Fibroblast of lung (primary cell): ENCODE results near the gene KRTAP9-9. TPM values are rescaled to one million over a fixed set of nuclear protein-coding genes. Genes with fewer than 3 reads are reported as not detected.

Experiments used
- DNase-seq, 2 donors: peaks; one replicate each; pipeline versions ENCODE4 v3.0.0 to v3.0.0-alpha.2; 2010; ENCODE audit warnings: low read depth in 2 of 2
- H2AFZ ChIP-seq: 2 replicates; pipeline ENCODE4 v1.5.1; 2012; ENCODE audit warnings: low read length, control low read depth, inconsistent platforms
- H3K27ac ChIP-seq: 2 replicates; pipeline ENCODE4 v1.5.1; 2011; ENCODE audit warnings: low read length, control low read depth; ENCODE audit not compliant: insufficient read depth
- H3K27me3 ChIP-seq: 2 replicates; pipeline ENCODE4 v1.5.1; 2011; ENCODE audit warnings: mild to moderate bottlenecking, low read length; ENCODE audit not compliant: control insufficient read depth, insufficient read depth
- H3K36me3 ChIP-seq: 2 replicates; pipeline ENCODE4 v1.5.1; 2011; ENCODE audit warnings: low read length; ENCODE audit not compliant: control insufficient read depth, insufficient read depth
- H3K4me1 ChIP-seq: 2 replicates; pipeline ENCODE4 v1.5.1; 2011; ENCODE audit warnings: low read length; ENCODE audit not compliant: control insufficient read depth, insufficient read depth; ENCODE audit errors: extremely low read depth
- H3K4me2 ChIP-seq: 2 replicates; pipeline ENCODE4 v1.5.1; 2011; ENCODE audit warnings: low read length, control low read depth; ENCODE audit not compliant: insufficient read depth; ENCODE audit errors: extremely low read depth
- H3K4me3 ChIP-seq, 4 experiments: fragments of 200-600 bp in 1 of 4; sonication (generic) in 1 of 4; replicated peaks in 1 of 4; 2 replicates each; pipeline ENCODE4 v1.5.1; 2011 to 2016; ENCODE audit warnings: low read length in 4 of 4, low read depth in 3 of 4, mild to moderate bottlenecking in 3 of 4, control low read depth in 2 of 4, inconsistent platforms in 1 of 4, mixed read lengths in 1 of 4; ENCODE audit not compliant: insufficient read depth in 1 of 4; ENCODE audit errors: control extremely low read depth in 1 of 4
- H3K79me2 ChIP-seq: 2 replicates; pipeline ENCODE4 v1.5.1; 2012; ENCODE audit warnings: mild to moderate bottlenecking, low read length, inconsistent platforms; ENCODE audit not compliant: control insufficient read depth, insufficient read depth
- H3K9ac ChIP-seq: 2 replicates; pipeline ENCODE4 v1.5.1; 2011; ENCODE audit warnings: mild to moderate bottlenecking, low read length, control low read depth; ENCODE audit not compliant: insufficient read depth
- H3K9me3 ChIP-seq: 2 replicates; pipeline ENCODE4 v1.5.1; 2012; ENCODE audit warnings: low read depth, low read length; ENCODE audit not compliant: control insufficient read depth, insufficient read depth
- H4K20me1 ChIP-seq: 2 replicates; pipeline ENCODE4 v1.5.1; 2011; ENCODE audit warnings: low read length; ENCODE audit not compliant: control insufficient read depth, insufficient read depth; ENCODE audit errors: extremely low read depth
- CTCF ChIP-seq, 2 donors: IDR thresholded peaks in 1 of 2; conservative IDR thresholded peaks in 1 of 2; 1 replicate in 1 of 2; 2 replicates in 1 of 2; pipeline ENCODE4 v1.5.1; 2011 to 2012; ENCODE audit warnings: low read length in 2 of 2, control low read depth in 1 of 2, inconsistent platforms in 1 of 2, low read depth in 1 of 2, mild to moderate bottlenecking in 1 of 2
- EZH2 ChIP-seq: IDR thresholded peaks from 2 replicates; pipeline ENCODE4 v1.5.1; 2012; ENCODE audit warnings: low read length, control low read depth, mild to moderate bottlenecking; ENCODE audit errors: missing control alignments
- polyA plus RNA-seq, 2 donors: library from polyadenylated mRNA; depleted of rRNA in 1 of 2; stranded (reverse) in 1 of 2; unstranded in 1 of 2; fragments of >200 nt; gene quantifications; 2 replicates each; pipeline ENCODE4 v1.2.1, GENCODE V29; 2011 to 2012; ENCODE audit warnings: missing spikeins in 1 of 2
- total RNA-seq: library from RNA; depleted of rRNA; stranded (reverse); fragments of >200 nt; gene quantifications from 2 replicates; pipeline ENCODE4 v1.2.1, GENCODE V29; 2014

Gene KRTAP9-9
- total and polyA plus RNA-seq, 2 donors (not counting 1 experiment from before 2014, with no cell fraction given), result not detected

- no peaks in the 10 kb centered on the region for H3K79me2 ChIP-seq
- H2AFZ ChIP-seq, result no peak overlapping the region
- no peaks in the 10 kb centered on the region for H4K20me1 ChIP-seq
- H3K4me2 ChIP-seq, result no peak overlapping the region
- peaks cover 12% of the 10 kb centered on the region for H3K27me3 ChIP-seq
- no peaks in the 10 kb centered on the region for H3K4me1 ChIP-seq
- no peak overlapping the region for H3K9ac ChIP-seq
- TF ChIP-seq EZH2 (no peak), CTCF (conservative IDR thresholded peaks at IDR 0.05 in 1 of 2, IDR thresholded peaks at IDR 0.05 in 1 of 2; ENCODE audit: low read depth in 1 of 2, low read length in 2 of 2) (no peak)
- DNase-seq, result peak in 1 of 2 donors; percentile 11
- H3K4me3 ChIP-seq, result no peak overlapping the region
- no peak overlapping the region for H3K27ac ChIP-seq
- no peaks in the 10 kb centered on the region for H3K9me3 ChIP-seq
- no peaks in the 10 kb centered on the region for H3K36me3 ChIP-seq
These were observed 46.1 kb downstream of the KRTAP9-9 start for GRCh38 chr17:41301204-41301790.

DNA sequence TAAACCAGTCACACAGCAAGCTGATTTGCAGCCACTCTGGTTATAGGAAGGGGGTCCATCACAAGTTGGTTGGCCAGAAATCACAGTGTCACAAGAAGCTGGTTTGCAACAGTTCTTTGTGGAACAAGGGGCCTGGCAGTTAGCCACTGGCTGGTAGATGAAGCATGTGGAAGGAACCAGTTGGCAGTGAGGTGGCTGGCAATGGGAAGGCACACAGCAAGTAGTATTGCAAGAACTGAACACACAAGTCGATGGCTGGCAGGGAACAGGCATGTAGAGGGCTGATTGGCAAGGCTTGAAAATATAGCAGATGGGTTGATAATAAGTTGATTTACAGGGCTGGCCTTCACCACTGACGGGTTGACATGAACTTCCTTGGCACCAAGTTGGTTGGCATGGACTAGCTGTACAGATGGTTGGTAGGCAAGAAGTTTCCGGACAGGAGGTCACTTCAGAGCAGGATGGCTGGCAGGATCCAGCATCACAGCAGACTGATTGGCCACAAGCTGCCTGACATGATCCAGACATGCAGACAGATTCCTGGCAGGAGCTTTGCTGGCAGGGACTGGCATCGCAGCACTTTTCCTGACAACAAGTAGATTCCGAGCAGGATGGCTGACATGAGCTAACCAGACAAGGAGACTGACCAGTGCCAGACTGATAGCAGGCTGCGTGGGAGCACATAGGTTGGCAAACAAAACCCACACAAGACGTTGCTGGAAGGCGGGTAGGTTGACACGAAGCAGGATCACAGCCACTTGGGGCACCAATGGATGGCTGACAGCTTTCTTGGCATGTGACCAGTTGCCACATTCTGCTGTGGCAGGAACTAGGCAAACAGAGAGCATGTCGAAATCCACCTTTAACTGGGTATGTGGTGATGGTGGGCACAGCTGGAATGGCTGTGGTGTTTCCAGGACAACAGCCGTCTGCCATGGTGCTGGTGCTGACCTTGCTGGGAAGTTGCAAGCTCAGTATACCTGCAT is 47.0 kb downstream of the KRTAP9-9 start, which contains the start of gene KRTAP29-1:
Gene KRTAP29-1 (minus strand): TSS at position 936 of the 986 bp plus-strand sequence. CDS start 0 bp downstream, at position 936.
- no peaks in the 10 kb centered on the region for H4K20me1 ChIP-seq
- peaks cover 16% of the 10 kb centered on the region for H3K27me3 ChIP-seq
- H3K79me2 ChIP-seq, result no peaks in the 10 kb centered on the region
- TF ChIP-seq CTCF (conservative IDR thresholded peaks at IDR 0.05 in 1 of 2, IDR thresholded peaks at IDR 0.05 in 1 of 2; ENCODE audit: low read depth in 1 of 2, low read length in 2 of 2), result no peak
- no peak for TF ChIP-seq EZH2
- no peak within 1 kb of the TSS for H2AFZ ChIP-seq
- no peak within 1 kb of the TSS for H3K9ac ChIP-seq
- H3K4me3 ChIP-seq, result no peak within 1 kb of the TSS
- DNase-seq, result no peak
- H3K27ac ChIP-seq, result no peak within 1 kb of the TSS
- H3K4me2 ChIP-seq, result no peak within 1 kb of the TSS
- H3K9me3 ChIP-seq, result no peaks in the 10 kb centered on the region
- no peaks in the 10 kb centered on the region for H3K36me3 ChIP-seq
- no peaks in the 10 kb centered on the region for H3K4me1 ChIP-seq

- Histone ChIP-seq H3K27me3 (peaks cover 19% of the 10 kb centered on the region), H4K20me1 (no peaks in the 10 kb centered on the region), H3K4me2 (no peak overlapping the region), H3K27ac (no peak overlapping the region), H3K9me3 (no peaks in the 10 kb centered on the region), H3K36me3 (no peaks in the 10 kb centered on the region), H3K4me1 (no peaks in the 10 kb centered on the region), H3K79me2 (no peaks in the 10 kb centered on the region), H2AFZ (no peak overlapping the region), H3K9ac (no peak overlapping the region), H3K4me3 (no peak overlapping the region)
- no peak for TF ChIP-seq EZH2
- no peak for TF ChIP-seq CTCF (conservative IDR thresholded peaks at IDR 0.05 in 1 of 2, IDR thresholded peaks at IDR 0.05 in 1 of 2; ENCODE audit: low read depth in 1 of 2, low read length in 2 of 2)
- DNase-seq, result no peak
These were observed 47.8 kb downstream of the KRTAP9-9 start for GRCh38 chr17:41302981-41303380.
